ENCODE data around the gene RAI1.
"Not testable (repeated sequence)": the region's sequence is repeated elsewhere in the genome, so short reads cannot be mapped to it uniquely, and the experiment has no call there.

Gene RAI1, protein sequence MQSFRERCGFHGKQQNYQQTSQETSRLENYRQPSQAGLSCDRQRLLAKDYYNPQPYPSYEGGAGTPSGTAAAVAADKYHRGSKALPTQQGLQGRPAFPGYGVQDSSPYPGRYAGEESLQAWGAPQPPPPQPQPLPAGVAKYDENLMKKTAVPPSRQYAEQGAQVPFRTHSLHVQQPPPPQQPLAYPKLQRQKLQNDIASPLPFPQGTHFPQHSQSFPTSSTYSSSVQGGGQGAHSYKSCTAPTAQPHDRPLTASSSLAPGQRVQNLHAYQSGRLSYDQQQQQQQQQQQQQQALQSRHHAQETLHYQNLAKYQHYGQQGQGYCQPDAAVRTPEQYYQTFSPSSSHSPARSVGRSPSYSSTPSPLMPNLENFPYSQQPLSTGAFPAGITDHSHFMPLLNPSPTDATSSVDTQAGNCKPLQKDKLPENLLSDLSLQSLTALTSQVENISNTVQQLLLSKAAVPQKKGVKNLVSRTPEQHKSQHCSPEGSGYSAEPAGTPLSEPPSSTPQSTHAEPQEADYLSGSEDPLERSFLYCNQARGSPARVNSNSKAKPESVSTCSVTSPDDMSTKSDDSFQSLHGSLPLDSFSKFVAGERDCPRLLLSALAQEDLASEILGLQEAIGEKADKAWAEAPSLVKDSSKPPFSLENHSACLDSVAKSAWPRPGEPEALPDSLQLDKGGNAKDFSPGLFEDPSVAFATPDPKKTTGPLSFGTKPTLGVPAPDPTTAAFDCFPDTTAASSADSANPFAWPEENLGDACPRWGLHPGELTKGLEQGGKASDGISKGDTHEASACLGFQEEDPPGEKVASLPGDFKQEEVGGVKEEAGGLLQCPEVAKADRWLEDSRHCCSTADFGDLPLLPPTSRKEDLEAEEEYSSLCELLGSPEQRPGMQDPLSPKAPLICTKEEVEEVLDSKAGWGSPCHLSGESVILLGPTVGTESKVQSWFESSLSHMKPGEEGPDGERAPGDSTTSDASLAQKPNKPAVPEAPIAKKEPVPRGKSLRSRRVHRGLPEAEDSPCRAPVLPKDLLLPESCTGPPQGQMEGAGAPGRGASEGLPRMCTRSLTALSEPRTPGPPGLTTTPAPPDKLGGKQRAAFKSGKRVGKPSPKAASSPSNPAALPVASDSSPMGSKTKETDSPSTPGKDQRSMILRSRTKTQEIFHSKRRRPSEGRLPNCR (N-terminal part only)

GRCh38 chr17:17681187-17681743, at the start of gene RAI1:
RAI1 (plus strand) TSS chr17:17681458; CDS start chr17:17792949, 111,491 bp downstream.
- ATAC-seq, result peak; percentile 66 to 68

GRCh38 chr17:17632690-17633089, 48.6 kb upstream of the RAI1 start:
- ATAC-seq, result not testable (repeated sequence)

- no peak for ATAC-seq
Observed at GRCh38 chr17:17633310-17633709, 47.9 kb upstream of the RAI1 start.

GRCh38 chr17:17635126-17635525, 46.1 kb upstream of the RAI1 start:
- ATAC-seq, result no peak

- not testable (repeated sequence) for ATAC-seq
Observed at GRCh38 chr17:17635537-17636271, 45.6 kb upstream of the RAI1 start.

- no peak for ATAC-seq
Observed at GRCh38 chr17:17636272-17636885, 44.9 kb upstream of the RAI1 start.

DNA sequence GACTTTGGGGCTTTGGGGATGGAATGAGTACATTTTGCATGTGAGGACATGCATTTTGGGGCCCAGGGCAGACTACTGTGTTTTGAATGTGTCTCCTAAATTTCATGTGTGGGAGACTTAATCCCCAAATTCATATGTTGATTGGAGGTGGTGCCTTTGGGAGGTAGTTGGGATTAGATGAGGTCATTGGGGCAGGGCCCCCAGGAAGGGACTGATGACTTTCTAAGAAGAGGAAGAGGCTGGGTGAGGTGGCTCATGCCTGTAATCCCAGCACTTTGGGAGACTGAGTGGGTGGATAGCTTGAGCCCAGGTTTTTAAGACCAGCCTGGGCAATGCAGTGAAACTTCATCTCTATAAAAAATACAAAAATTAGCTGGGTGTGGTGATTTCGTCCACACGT, 42.8 kb upstream of the RAI1 start:
- ATAC-seq, result no peak

DNA sequence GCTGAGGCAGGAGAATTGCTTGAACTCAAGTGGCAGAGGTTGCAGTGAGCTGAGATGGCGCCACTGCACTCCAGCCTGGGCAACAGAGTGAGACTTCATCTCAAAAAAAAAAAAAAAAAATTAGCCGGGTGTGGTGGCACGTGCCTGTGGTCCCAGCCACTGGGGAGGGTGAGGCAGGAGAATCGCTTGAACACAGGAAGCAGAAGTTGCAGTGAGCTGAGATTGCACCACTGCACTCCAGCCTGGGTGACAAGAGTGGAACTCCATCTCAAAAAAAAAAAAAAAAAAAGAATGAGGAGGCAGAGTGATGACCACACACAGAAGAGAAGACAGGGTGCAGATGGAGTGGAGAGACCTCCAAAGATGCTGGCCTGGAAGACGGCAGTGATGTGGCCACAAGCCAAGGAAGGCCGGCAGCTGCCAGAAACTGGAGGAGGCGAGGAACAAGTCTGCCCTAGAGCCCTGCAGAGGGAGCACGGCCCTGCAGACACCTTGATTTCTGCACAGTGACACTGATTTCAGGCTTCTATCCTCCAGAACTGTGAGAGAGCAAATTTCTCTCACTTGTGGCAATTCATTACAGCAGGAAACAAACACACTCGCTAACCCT, 41.5 kb upstream of the RAI1 start:
- not testable (repeated sequence) for ATAC-seq

- peak; percentile 64 to 87 for ATAC-seq
Observed at GRCh38 chr17:17641621-17642409, 39.4 kb upstream of the RAI1 start.

DNA sequence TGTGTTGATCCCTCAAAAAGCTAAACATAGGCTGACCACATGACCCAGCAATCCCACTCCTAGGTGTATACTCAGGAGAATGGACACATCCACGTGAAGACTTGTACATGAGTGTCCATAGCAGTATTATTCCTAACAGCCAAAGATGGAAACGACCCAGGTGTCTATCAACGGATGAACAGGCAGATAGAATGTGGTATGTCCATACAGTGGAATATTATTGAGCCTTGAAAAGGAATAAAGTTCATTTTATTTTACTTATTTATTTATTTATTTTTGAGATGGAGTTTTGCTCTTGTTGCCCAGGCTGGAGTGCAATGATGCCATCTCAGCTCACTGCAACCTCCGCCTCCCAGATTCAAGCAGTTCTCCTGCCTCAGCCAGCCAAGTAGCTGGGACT, 36.1 kb upstream of the RAI1 start:
- ATAC-seq, result not testable (repeated sequence)

DNA sequence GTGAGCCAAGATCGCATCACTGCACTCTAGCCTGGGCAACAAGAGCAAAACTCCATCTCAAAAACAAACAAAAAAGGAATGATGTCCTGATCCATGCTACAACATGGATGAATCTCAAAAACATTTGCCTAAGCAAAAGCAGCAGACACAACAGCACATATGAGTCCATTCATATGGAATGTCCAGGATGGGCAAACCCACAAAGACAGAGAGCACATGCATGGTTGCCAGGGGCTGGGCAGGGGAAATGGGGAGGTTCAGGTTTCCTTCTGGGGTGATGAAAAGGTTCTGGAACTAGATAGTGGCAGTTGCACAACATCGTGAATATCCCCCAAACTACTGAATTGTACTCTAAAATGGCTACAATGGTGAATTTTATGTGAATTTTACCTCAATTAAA, 35.3 kb upstream of the RAI1 start:
- ATAC-seq, result no peak

- no peak for ATAC-seq
Observed at GRCh38 chr17:17647524-17648178, 33.6 kb upstream of the RAI1 start.

- no peak for ATAC-seq
Observed at GRCh38 chr17:17648762-17649161, 32.5 kb upstream of the RAI1 start.

GRCh38 chr17:17650959-17651358, 30.3 kb upstream of the RAI1 start:
- ATAC-seq, result no peak

- ATAC-seq, result no peak
Observed at GRCh38 chr17:17653343-17653742, 27.9 kb upstream of the RAI1 start.

DNA sequence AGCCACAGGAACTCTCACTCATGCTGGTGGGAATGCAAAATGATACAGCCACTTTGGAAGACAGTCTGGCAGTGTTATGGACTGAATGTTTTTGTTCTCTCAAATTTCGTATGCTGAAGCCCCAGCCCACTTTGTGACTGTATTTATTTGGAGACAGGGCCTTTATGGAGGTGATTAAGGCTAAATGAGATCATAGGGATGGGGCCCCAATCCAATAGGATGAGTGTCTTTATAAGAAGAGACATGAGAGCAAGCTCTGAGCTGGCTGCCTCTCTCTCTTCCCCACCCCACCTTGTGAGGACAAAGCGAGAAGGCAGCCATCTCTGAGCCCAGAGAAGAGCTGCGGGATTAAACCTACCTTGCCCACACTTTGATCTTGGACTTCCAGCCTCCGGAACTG, 21.9 kb upstream of the RAI1 start:
- no peak for ATAC-seq

DNA sequence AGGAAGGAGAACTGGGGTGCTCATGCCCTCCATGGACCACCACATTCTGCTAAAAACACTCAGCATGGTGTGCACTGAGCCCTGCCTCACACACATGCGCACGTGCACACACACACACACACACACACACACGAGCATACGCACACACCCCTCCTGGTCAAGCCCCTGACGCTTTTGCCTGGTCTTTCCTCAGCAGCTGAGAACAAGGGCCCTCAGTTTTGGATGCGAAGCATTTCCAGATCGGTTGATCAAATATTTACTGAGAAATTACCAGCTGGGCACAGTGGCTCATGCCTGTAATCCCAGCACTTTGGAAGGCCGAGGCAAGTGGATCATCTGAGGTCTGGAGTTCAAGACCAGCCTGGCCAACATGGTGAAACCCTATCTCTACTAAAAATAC, 20.1 kb upstream of the RAI1 start:
- no peak for ATAC-seq

DNA sequence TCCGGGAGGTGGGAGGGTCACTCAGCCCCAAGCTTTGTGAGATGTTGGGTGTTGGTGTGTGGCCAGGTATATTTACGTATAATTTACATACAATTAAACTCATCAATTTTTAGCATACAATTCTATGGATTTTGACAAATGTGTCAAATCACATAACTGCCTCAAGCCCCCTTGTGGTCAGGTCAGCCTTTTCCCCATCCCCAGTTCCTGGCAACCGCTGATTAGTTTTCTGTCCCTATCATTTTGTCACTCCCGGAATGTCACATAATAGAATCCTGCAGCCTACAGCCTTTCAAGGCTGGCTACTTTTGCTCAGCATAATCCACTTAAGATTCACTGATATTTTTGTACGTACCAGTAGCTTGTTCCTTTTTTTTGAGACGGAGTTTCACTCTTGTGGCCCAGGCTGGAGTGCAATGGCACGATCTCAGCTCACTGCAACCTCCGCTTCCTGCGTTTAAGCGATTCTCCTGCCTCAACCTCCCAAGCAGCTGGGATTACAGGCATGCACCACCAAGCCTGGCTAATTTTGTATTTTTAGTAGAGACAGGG, 19.3 kb upstream of the RAI1 start:
- no peak for ATAC-seq

Measured in activated CD4-positive, CD25-positive, alpha-beta regulatory T cell treated with anti-CD3 and anti-CD28 coated beads, Interleukin-2, amount 50 U/mL, for 24 hours (primary cell).